ENCODE results near the gene TRAPPC2.
A peak's percentile ranks its signal among the peaks of the same experiment; 100 is the strongest.
"Not testable (repeated sequence)": the region's sequence is repeated elsewhere in the genome, so short reads cannot be mapped to it uniquely, and the experiment has no call there.

The TRAPPC2 gene

DNA sequence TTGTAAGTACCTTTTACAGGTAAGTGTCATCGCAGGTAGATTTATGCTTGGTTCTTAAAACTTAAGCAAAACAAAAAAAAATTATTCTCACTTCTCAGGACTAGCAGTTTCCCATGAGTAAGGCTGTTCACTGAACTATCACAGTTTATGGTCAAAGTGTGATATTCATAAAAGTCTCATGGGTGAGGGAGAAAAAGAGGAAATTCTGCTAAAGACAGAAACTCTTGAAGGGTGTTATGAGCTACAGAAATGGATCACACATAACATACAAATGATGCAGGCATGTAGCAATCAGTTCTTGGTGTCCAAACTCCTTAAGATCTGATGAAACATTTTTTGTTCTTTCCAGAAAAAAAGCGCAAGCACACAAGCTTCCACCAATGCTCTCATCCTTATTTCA is 37.0 kb downstream of the TRAPPC2 start:
- no peak for DNase-seq

DNA sequence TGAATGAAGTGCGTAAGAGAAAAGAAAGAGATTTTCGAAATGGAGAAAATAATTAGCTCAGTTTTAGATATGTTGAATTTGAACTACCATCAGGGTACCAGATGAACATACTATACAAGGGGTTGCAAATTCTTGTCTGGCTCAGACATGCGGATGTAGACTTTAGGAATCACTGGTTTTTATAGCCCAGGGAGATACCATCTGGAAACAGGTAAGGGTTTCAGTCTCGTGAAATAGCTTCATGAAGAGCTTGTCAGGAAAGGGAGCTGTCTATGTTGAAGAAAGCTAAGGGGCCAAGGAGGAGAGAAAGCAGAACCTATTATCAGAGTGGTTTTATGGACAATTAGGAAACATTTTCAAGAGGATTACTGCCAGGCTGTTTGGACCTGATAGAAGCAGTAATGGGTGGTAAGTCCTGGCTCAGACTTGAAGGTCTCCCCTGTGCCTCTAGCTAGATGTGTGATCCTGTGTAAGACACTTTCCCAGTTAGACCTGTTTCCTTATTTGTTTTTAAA is 38.8 kb downstream of the TRAPPC2 start:
- DNase-seq: no peak

DNA sequence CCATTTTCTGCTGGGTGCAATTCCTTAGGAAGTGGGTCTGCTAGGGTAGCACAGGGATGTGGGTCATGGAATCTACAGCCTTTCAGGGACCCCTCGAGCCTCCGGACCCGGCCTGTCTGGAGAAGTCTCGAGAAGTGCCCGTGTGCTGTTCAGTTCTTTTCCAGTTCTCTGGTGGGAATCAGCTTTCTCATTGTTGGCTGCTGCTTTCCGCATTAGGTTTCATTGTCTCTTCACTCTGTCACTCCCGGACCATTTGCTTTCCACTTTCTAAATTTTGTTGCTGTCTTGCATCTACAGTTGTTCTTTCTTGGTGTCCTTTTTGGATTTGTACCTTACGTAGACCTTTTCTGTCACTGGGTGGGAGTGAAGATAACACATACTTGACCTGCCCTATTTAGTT is 39.4 kb downstream of the TRAPPC2 start:
- no peak for DNase-seq

DNA sequence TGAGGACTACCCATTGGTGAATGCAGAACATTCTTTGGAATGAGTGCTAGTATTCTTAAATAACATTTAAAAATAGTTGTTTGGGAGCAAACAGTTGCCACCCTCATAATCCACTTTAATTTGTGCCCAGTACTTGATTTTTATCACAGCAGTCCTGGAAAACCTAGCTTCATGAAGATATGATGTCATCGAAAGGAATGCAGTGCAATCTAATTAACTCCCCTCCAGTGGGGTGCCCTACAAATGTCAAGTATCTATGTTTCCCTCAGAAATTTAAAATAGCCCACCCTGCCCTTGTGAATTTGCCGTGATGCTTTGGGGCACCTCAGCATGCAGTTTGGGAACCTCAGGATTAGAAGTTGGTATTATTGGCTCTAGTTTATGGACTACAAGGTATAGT is 40.1 kb downstream of the TRAPPC2 start:
- no peak for DNase-seq

DNA sequence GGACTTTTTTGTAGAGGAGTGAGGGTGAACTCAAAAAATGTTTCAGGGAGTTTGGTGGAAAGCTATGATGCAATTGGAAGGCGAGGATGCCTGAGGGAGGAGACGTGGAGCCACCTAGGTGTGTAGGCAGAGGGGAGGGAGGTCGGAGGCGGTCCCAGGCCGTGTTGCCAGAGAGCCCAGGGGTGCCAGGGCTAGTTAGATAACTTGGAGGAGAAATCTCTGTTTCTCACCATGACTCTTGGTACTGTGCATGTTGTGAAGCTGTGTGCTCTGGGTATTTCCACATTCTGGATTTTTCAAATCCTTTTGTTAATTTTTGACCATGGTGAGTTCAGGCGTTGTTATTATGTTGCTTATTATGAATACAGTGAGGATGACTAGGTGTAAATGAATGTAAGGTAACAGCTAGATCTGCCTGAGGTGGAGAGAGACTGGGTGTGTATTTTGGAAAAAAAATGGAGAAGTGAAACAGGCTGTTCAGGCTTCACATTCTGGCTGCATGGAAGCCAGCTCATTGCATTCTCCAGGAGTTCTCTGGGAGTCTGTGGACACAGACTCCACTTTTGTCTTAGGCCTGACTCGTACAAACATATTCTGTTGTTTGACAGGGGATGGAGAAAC is 41.0 kb downstream of the TRAPPC2 start:
- no peak for DNase-seq

DNA sequence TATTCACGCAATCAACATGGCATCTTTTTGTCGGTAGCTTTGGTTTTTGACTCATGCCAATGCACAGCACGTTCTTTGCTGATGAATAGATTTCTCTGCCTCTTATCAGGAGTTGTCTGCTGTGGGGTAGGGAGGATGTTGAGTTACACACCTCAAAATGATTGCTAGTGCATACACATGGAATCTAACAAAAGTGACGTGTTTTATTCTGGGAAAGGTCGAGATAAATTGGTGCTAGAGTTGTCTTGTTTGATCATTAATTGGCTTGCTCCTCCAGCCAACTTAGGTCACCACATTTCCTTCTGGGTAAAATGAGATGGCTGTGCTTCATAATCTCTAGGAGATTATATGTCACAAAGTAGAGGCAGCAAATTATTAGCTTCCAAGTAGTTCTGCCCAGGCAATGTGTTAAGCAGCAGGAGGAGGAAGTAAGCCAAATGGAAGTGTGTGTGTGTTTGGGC is 41.6 kb downstream of the TRAPPC2 start:
- DNase-seq: no peak

DNA sequence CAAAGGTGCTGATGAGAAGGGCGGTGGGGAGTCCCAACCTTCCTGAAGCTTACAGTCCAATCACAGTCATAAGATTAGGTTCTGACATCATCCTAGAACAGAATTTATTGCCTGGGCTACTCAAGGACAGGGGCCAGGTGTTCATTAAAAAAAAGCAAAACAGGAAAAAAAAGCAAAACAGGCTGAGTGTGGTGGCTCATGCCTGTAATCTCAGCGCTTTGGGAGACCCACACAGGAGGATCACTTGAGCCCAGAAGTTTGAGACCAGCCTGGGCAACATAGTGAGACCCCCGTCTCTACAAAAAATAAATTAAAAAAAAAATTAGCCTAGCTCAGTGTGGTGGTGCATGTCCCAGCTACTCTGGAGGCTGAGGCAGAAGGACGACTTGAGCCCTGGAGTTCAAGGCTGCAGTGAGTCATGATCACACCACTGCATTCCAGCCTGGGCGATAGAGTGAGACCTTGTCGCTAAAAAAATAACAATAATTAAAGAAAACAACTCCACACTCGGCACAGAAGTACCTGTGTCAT is 42.5 kb downstream of the TRAPPC2 start:
- DNase-seq: no peak

DNA sequence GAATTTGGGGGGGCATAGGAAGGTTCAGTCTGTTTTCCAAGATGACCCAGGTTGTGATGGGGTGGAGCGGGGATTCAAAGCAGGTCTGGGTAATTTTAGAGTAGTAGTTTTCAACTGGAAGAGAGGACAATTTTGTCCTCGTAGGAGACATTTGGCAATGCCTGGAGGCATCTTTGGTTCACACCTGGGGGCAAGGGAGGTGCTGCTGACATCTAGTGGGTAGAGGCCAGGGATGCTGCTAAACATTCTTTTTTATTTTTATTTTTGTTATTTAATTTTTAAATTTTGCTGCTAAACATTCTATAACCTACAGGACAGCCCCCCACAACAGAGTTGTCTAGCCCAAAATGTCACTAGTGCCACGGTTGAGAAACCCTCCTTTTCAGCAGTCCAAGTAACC is 43.6 kb downstream of the TRAPPC2 start:
- DNase-seq: peak; percentile 11

DNA sequence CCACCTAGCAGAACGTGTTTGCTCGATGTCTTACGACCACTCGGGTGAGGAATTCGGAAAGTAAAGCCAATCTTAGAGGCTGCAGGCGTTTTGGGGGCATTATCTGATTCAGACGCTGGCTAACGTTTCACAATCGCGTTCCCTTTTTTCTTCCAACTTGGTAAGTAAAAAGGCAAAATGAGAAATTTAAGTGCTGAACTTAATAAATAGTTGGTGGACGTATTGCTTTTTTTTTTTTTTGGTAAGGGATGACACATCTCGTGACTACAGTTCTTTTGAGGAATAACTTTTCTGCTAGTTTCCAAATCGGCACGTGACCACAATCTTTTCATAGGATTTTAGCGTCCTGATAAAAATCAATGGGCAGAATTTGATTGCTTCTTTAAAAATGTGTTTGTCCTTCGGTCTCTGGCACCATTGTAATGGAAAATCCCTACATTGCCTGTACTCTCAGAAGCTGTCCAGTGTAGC is 44.6 kb downstream of the TRAPPC2 start:
- no peak for DNase-seq

DNA sequence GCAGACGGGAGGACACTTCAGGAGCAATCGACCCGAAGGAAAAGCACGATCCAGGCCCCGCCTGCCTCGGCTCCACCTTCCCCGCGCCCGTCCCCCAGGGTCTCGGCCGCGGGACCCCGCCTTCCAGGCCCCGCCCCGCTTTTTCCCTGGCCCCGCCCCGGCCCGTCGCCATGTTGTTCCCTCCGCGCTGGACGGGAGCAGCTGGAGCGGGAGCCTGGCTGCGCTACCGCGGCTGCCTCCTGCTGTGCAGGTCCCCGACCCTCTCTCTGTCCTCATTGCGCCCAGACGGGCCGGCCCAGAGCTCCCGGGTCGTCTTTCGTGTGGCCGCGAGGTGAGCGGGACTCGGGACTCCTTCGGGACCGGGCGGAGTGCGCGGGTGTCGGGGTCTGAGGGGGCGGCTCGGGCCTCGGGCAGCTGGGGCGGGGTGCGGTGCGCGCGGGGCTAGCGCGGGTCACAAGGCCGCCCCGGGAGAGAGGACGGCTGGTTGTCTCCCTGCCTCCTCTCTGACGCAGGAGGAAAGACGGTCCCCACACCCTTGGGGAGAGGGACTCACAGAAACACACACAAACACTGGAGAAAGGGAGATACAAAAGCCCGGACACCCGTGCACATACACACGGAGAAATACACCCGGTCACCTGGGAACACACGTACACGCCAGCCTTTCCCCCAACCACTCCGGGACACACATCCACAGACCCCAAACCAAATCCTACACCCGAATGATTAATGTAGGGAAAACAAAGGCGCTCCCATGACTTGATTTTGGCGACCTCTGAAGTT is 45.3 kb downstream of the TRAPPC2 start, which contains the start of gene RAB9A:
Gene RAB9A (plus strand): TSS at position 171 of the 783 bp plus-strand sequence. CDS start 19,619 bp downstream, outside the sequence.
- DNase-seq: peak; percentile 87

DNA sequence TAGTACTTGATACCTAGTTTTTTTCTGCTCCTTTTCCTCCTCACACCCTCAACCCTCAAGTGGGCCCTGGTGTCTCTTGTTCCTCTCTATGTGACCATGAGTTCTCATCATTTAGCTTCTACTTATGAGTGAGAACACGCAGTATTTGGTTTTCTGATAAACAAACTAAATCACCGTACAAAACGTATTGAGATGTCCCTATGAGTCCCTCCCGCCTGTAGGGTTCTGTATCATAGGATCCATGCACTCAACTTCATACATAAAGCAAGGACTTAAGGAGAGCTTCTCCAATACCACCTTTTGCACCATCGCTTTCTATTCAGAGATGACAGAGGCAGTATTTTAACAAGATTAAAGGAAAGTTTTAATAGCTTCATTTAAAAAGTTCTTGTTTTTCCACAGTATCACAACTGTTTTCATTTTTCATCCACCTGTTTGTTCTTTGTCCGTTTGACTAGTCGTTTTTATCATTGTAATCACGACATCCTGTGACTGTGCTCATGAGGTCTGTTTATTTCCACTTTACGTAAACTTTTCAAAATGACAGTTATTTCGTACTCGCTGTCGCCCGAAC is 45.9 kb downstream of the TRAPPC2 start:
- DNase-seq: no peak

DNA sequence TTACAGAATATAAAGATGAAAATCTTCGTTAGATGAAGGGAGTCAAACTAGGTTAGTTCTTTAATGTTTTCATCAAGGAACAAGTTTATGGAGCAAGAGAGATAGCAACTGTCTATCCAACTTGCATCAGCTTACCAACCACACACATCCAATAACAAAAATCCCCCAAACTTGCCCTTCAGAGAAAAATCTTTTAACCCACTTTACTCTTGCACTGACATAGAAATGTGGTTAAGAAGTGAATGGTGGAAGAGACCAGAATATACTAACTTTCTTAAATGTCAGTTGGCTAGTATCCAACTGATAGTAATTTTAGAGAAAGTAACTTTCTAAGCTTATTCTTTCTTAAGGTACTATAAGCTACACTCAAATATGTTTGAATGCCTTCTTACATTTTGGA is 47.2 kb downstream of the TRAPPC2 start:
- no peak for DNase-seq

DNA sequence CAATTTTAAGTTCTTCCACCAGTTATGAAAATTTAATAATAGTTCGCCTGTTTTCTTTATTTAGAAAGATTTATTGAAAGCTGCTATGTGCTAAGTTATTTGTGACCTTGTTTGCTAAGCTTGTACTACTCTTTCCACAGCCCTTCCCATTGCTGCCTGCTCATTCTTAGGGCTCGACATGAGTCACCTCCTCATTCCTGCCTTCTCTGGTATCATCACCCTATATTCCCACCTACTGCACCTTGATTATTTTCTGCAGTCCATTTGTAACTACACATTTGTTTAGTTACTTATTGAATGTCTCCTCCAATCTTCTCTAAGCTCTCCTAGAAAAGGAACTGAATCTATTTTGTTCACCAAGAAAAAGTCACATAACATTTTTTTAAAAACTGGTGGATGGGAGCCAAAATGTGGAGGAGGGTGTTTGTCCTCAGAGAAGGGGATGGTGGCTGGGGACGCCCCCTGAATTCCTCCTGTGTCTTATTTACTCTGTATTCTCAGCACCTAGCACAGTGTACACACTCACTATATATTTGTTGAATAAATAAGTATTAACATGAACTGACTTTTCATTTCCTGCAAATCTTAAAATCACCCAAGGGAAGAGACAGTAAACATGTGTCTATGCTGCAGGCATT is 49.2 kb downstream of the TRAPPC2 start:
- no peak for DNase-seq

DNA sequence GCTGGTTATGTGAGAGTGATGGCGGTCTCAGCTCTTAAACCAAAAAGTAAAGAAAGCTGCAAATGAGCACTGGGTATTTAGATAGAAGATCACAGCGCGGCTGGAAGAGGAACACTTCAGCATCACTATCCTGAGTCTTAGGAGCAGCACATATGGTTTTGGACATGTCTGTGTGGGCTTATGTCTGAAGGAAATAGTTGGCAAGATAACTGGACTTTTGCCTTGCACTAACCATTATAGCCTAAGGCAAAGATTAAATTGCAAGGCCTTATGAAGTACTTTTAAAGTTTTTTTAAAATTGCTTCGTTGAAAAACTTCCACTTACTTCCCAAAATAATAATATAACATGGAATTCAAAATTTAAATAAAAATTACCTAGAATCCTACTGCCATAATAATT is 50.1 kb downstream of the TRAPPC2 start:
- no peak for DNase-seq

DNA sequence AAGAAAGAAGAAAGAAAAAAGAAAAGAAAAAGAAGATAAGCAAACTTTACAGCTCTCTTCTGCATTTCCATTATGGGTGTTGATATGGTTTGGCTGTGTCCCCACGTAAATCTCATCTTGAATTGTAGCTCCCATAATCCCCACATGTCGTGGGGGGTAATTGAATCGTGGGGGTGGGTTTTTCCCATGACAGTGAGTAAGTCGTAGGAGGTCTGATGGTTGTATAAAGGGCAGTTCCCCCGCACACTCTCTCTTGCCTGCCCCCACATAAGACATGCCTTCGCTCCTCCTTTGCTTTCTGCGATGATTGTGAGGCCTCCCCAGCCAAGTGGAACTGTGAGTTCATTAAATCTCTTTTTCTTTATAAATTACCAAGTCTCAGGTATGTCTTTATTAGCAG is 52.8 kb downstream of the TRAPPC2 start:
- no peak for DNase-seq

DNA sequence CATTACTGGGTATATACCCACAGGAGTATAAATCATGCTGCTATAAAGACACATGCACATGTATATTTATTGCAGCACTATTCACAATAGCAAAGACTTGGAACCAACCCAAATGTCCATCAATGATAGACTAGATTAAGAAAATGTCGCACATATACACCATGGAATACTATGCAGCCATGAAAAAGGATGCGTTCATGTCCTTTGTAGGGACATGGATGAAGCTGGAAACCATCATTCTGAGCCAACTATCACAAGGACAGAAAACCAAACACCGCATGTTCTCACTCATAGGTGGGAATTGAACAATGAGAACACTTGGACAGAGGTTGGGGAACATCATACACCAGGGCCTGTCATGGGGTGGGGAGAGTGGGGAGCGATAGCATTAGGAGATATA is 54.7 kb downstream of the TRAPPC2 start:
- not testable (repeated sequence) for DNase-seq

DNA sequence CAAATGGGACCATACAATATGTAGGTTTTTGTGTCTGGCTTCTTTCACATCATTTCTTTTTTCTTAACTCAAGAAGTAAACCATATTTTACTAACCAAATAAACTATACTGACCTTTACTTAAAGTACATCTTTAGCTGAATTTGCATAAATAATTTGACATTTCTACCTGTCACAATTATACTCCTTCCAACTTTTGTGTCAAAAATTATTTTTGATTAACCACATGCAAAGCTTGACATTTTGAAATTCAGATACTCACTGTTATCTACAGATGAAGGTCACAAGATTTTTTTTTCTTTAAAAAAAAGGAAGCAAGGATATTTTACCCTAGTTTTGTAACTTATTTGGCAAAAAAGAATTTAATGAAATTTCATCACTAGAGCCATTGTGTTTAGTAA is 57.5 kb downstream of the TRAPPC2 start:
- no peak for DNase-seq

DNA sequence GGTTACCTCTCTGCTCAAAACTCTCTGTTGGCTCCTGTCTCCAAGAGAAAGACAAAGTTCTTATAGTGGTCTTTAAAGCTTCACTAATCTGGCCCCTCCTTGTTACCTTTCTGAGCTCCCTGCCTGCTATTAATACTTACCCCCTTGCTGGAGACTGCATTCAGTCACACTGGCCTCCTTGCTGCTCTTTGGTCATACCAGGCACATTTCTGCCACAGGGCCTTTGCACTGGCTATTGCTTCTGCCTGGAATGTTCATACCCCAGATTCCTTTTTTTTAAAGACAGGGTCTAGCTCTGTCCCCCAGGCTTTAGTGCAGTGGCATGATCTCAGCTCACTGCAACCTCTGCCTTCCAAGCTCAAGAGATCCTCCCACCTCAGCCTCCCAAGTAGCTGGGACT is 61.4 kb downstream of the TRAPPC2 start:
- no peak for DNase-seq

DNA sequence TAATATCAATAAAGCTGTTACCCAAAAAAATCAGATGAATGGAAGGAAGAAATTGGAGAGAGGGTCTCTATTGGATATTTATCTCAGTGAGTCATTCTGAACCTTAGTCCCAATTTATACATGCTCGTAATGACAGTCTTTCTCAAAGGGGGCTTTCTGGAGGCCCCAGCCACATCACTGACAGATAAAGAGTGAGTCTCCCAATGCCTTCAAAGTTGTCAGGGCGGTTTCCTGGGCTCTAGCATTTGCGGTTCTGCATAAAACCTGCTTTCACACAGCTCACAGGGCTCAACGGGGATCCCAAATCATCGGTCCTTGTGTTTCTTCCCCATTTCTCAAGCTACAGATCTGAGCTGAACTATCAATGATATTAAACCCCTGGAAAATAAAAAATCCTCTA is 64.2 kb downstream of the TRAPPC2 start:
- DNase-seq: no peak

DNA sequence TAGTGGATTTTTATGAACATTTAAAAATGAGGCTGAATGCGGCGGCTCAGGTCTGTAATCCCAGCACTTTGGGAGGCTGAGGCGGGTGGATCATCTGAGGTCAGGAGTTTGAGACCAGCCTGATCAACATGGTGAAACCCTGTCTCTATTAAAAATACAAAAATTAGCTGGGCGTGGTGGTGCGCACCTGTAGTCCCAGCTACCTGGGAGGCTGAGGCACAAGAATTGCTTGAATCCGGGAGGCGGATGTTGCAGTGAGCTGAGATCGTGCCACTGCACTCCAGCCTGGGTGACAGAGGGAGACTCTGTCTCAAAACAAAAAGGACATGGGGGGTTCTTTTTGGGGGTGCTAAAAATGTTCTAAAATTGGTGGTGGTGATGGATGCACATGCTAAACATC is 64.7 kb downstream of the TRAPPC2 start:
- not testable (repeated sequence) for DNase-seq

DNA sequence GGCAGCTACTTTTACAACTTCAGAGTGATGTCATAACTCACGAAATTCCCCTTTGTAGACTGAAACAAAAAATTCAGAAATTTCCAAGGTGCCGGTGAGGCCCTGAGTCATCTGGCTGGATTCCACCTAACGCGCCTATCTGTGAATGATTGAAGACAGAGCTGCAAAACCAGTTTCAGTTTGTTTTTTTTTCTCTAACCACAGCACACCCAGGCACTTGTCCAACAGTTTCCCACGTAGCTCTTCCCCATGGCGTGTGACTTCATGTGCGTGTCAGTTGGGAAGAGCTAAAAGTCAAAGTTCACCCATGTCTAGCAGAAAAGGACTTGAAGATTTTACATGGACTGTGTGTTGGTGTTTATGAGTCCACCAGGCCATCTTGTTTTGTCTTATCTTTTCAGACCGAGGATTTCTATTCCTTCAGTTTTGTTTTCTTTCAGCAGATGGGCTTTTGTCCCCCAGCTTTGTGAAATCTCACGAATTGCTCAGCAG is 65.1 kb downstream of the TRAPPC2 start:
- peak; percentile 65 for DNase-seq

DNA sequence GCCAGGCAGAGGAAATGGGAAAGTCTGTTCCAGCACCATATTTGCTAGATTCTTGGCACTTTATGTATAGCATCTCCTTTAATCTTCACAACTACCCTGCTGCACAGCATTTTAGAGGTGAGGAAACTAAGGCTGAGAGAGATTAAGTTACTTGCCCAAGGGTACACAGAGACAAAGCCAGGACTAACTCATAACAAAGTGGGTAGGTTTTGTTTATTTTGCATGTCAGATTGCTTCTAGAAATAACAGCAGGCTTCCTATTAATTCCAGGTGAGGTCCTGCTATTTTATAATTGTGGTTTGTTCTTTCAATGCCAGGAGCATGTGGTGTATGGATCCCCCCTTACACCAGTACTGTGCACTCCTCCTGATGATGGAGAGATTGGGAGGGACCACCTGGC is 66.5 kb downstream of the TRAPPC2 start:
- DNase-seq: no peak

DNA sequence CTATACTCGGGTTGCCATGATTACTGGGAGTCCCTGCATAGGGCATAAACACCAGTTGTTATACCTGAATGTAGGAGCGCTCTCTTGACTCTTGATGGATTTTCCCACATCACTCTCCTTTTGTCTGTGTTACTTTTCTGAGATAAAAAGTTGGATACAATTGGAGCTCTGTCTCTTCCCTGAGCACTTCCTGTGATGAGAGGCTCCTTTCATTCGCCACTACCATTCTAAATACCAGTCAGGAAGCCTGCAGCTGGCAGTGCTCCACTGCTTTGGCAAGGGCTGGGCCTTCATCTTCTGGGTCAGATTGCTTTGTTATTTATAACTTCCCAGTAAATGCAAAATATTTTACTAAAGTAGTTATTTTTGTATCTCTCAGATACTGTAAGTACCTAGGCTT is 67.6 kb downstream of the TRAPPC2 start:
- DNase-seq: no peak
